ENCODE data around the gene PURA.

The PURA gene

DNA sequence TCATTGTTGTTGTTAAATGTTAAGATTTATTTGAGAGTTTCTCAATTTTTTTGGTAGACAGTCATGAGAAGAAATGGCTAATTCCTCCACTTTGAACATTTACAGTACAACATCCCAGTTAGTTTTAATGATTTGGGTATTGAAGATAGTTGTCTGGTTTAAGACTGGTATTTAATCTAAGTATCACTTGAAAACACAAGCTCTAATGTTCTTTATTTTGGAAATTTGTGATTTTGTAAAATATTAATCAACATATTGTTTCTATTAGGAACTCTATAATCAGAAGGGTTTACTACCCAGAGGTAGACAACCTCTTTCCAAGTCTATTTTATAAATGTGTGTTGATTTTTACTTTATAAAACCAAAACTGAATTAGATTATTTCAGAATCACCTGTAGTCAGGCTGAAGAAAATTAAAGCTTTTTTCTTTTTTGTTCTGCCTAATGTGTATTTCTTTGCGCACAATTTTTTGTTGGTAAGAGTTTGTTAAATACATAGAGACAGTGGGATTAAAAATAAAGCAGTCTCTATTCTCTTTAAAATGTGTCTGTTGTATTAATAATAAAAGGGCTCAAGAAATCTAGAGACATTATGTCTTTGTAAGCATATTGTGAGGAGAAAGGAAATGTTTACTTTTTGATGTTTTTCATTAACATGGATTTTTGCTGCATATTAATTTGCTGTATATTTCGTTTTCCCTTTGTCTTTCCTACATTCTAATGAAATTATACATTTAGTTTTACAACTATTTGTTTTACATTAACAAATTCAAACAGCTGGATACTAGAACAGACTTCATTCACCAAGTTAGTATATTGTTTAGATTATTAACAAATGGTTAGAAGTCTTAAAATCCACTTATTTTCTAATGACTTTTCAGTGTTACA lies 3.9 kb upstream of the PURA start:
- DNase-seq (ENCODE audit: low read depth), result no peak

DNA sequence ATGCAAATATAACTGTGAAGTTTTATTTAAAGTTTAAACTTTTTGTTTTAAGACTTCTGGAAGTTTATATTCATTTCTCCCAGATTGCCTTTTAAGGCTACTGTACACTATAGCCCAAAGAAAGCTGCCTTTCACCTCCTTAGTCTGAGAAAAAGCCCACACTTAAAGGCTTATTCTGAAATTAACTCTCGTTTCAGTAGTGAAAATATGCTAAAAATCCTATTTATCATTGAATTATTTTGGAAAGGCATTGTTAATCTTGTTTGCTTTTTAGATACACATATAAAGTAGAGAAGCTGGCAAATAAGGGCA lies 3.3 kb upstream of the PURA start:
- DNase-seq (ENCODE audit: low read depth), result no peak

DNA sequence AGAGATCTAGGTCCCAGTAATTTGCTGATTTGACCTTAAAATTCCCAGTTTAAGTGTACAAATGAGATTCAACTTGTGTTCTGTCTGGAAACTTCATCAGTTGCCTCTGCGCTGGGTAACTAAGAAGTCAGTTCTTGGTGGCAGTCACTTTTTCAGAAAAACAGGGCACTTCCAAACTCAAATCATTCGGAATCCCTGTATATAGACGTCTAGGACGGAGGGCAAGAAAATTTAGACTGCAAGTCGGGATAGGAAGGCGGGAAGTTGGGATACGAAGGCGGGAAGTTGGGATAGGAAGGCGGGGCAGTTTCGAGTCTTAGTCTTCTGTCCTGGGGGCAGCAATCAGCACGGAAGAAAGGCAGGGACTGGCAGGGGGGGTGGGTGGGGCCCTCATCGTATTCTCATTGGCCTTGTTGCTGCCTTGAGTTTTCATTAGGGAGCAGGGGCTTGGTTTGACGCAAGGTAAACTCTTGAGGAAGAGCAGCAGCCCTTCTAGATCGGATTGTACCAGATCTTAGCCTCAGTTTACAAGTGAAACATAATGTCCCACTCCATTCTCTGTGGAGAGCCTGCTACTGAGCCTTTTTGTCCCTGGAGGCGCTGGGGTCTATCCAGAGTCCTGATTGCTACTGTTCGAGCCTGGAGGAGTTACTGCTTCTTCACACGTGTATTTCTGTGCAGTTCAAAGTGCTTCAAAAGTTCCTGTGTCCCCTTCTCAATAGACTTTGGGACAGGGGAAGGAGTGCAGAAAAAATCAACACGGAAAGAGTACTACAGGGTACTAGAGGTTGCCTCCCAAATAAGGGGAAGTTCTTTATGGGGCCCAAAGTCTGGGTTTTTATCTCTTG lies 2.7 kb upstream of the PURA start:
- DNase-seq (ENCODE audit: low read depth), result no peak

DNA sequence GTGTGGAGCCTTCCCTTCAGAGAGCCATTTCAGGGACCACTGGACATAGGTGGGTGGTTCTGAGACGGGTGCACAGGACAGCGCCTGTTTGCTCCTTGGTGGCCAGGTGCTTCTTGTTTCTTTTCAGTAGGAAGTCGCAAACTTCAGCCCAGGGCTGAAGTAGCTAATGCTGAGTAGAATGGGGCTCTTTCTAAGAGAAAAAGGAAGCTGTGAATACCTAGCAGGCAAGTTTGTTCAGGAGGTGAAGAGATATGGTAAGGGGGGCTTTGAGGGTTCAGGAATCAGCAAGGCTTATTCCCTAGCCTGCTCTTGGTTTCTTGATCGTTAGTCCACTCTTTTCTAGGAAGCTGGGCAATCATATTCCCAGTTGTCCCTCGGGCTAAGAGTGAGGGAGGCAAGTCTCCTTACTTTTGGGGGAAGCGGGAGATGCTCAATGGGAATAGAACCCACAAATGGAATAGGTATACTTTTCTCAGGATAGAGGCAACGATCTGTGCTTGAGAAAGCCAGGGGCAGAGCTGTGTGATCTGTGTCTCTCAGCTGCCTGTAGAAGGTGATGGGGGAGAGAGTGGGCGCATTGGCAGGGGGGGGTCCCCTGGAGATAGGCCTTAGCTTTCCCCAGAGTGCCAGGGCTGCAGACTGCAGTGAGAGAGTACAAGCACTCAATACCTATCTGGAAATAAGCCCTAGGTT lies 1.9 kb upstream of the PURA start:
- DNase-seq (ENCODE audit: low read depth), result no peak

DNA sequence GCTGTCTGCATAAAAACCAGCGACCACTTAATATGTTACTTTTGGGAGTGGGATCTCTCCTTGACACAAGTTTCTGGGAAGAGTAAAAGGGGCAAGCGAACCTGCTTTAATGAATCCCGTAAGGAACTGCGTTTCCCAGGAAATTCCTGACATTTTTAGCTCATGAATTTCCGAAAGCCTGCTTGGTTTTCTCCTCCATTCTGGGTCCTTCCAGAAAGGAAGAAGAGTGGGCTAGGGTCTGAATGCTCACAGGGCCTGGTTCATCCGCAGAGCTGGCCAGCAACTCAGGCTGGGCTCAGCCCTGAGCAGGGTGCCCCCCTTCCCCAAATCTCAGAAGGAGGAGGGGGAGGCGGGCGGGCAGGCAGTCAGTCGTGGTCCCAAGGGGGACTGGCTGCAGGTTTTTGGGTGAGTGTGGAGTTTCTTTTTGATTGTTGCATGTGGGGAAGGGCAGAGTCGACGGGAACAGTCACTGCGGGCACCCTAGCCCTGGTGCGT lies 1.2 kb upstream of the PURA start:
- no peak for DNase-seq (ENCODE audit: low read depth)

GRCh38 chr5:140113180-140113698 lies 670 bp upstream of the PURA start:
- DNase-seq (ENCODE audit: low read depth), result peak; percentile 3

DNA sequence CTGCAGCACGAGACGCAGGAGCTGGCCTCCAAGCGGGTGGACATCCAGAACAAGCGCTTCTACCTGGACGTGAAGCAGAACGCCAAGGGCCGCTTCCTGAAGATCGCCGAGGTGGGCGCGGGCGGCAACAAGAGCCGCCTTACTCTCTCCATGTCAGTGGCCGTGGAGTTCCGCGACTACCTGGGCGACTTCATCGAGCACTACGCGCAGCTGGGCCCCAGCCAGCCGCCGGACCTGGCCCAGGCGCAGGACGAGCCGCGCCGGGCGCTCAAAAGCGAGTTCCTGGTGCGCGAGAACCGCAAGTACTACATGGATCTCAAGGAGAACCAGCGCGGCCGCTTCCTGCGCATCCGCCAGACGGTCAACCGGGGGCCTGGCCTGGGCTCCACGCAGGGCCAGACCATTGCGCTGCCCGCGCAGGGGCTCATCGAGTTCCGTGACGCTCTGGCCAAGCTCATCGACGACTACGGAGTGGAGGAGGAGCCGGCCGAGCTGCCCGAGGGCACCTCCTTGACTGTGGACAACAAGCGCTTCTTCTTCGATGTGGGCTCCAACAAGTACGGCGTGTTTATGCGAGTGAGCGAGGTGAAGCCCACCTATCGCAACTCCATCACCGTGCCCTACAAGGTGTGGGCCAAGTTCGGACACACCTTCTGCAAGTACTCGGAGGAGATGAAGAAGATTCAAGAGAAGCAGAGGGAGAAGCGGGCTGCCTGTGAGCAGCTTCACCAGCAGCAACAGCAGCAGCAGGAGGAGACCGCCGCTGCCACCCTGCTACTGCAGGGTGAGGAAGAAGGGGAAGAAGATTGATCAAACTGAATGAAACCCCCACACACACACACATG lies 654 bp downstream of the PURA start:
- DNase-seq (ENCODE audit: low read depth), result peak; percentile 13

DNA sequence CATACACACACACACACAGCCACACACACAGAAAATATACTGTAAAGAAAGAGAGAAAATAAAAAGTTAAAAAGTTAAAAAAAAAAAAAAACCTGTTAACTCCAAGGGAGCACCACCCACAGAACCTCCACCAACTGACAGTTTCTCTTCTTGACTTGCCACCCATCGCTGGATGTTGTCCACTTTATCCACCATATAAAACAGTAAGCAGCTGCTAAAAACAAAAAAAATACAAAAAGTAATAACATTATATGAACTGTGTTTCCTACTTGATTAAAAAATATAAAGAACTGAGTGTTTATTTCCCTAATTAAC lies 1.2 kb downstream of the PURA start:
- DNase-seq (ENCODE audit: low read depth), result no peak

DNA sequence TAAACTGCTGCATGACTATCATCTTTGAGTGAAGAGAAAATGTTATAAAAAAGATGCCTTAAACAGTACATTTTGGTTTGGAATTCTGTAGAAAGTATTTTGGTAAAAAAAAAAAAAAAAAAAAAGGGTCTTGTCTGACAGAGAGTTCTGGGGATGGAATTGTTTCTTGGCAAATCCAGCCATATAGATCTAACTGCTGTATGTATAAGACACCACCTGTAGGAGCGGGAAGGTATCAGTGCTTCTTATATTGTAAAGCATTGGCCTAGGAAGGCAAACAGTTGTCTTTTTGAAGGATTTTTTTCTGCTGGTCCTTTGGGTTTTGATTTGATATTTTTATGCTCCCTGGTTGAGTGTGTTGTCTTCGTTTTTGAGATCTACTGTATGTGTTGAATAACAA lies 2.8 kb downstream of the PURA start:
- DNase-seq (ENCODE audit: low read depth), result no peak

- DNase-seq (ENCODE audit: low read depth), result no peak
Measured at GRCh38 chr5:140117523-140117922, 3.6 kb downstream of the PURA start.

GRCh38 chr5:140118302-140118936 lies 4.5 kb downstream of the PURA start:
- DNase-seq (ENCODE audit: low read depth), result no peak

- no peak for DNase-seq (ENCODE audit: low read depth)
Measured at GRCh38 chr5:140125637-140126036, 11.7 kb downstream of the PURA start, which contains the start of gene IGIP. TSS of gene IGIP (plus strand) at chr5:140125937. CDS start at chr5:140128477, 2,540 bp downstream.

DNA sequence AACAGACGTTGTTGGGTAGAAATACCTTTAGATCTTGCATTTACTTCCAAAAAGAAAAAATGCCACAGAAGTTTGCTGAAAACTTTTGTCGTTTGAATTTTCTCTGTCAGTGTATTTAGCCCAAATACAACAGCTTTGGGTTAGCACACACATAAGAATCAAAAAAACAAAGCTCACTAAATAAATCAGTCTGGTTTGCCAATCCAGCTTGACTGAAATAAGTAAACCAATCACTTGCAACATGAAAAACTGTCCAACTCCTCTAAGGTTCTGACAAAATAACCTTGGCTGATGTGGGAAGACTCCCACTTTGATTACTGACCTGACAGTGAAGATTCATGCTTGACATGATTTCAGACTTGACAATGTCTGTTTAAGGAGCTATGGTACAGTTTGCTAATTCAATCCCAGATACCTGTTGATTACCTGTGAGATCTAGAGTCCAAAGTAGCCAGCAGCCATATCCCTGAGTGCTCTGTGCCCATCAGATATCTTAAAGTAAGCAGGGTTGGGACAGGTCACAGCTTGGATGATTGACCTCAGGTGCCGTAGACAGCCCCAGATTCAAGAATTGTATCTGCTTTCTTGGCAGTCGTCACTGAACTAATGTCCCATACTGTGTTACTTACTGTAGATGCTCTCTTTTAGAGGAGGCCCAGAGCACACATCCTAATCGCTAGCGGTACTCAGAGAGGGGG lies 12.6 kb downstream of the PURA start:
- DNase-seq (ENCODE audit: low read depth), result no peak

DNA sequence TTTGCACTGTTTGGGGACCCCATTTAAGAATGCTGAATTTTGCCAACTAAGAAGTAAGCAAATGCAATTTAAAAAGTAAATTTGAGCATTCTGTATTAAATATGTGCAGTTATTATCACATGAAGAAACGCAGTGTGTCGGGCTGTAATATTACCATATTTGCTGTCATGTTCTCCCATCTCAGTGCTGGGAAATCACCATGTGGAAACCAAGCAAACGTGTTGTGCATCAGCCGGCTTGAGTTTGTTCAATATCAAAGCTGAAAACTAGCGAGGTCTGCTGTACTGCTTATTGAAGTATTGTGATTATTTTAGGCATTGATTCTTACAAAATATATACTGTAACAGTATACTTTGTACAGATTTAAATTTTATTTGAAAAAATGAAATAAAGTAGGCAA lies 14.5 kb downstream of the PURA start:
- DNase-seq (ENCODE audit: low read depth), result no peak

DNA sequence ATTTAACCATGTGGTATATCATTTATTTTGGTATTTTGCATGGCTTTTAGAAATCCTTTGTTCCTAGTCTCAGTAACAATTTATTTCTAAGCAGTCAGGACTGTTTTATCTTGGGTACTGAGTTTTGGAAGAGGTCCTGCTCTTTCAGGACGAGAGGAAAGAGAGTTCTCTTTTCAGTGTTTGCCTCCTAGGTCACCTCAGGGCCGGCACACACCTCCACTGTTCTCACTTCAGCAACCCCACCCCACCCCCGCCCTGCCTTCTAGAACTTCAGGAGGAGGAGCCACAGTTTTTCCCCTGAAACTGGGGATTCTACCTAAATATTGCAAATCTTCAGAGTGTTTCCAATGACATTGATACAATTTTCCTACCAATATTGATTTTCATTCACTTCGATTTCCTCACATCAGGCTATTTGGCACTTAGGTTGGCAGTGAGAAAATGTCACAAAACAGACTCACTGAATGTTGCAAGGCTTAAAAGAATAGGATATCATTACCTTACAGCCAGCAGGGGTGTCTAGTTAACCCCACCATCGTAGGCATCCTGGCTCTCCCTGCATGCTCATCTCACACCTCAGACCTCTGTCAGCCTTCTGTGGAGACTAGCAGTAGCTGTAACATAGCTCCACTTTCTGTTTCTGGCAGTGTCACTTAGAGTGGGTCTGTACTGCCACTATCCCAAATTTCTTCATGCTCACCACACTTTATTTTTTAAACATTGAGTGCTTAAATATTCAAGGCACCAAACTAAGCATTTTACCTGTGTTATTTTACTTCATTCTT lies 17.2 kb downstream of the PURA start:
- DNase-seq (ENCODE audit: low read depth), result no peak

DNA sequence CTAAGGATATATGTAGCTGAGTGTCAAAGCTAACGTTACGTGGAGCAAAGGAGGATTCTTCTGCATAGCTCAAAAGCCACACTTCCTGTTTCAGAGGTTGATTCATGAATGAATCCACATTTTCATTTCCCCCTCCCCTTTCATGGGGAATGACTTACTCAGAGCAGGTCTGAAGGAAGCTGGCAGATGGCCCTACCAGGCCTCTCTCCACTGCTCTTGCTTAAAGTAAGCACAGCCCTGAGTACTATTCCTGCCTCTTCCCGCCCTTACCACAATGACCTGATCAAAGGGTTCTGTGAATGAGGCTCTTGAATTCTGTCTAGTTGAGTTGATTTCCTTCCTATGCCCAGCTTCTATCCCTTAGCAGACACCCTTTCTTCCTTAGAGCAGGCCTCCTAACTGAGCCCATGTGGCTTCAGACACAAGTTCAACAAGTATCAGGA lies 18.1 kb downstream of the PURA start:
- DNase-seq (ENCODE audit: low read depth), result no peak

DNA sequence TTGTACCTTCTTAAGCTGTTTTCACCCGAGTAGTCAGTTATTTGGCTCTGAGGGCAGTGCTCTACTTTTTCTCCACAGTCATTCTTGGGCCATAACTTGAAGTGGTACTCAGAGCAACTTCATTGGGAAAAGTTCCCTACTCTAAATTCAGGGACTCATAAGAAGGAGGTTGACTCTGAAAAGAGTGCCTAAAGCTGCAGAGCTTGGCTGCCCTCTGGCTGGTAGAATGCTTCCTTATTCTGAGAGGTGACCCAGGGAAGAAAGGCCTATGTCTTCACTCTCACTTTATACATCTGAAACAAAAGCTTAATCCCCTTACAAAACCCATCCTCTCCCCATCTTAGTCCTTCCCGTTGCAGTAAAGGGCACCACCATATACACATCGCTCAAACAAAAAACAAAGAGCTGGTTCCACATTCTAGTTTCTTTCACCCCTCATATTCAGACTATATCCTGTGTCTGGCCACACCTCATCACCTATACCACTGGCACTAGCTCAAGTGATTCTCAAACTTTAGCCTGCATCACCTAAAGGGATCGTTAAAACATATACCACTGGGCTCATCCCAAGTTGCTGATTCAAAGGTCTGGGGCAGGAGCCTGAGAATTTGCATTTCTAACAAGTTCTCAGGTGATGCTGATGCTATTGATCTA lies 19.7 kb downstream of the PURA start:
- DNase-seq (ENCODE audit: low read depth), result no peak

GRCh38 chr5:140134277-140134935 lies 20.5 kb downstream of the PURA start:
- DNase-seq (ENCODE audit: low read depth), result no peak

Data from activated T-helper 9 cell treated with anti-CD3 and anti-CD28 coated beads, Interleukin-2, amount 50 U/mL, for 16 hours (primary cell).